Gastrocnemius medialis (tissue), 4 donors: ENCODE results near the gene C4orf51.

Experiments used
- CTCF ChIP-seq, 5 experiments: fragments of 450-650 bp in 3 of 5; fragments of 200-600 bp in 2 of 5; sonication (generic) in 2 of 5; IDR thresholded peaks in 4 of 5; conservative IDR thresholded peaks in 1 of 5; 1 replicate in 4 of 5; 2 replicates in 1 of 5; pipeline ENCODE4 v1.5.1; 2016 to 2019; ENCODE audit warnings: antibody characterized with exemption in 5 of 5, mild to moderate bottlenecking in 3 of 5, moderate library complexity in 3 of 5
- POLR2A ChIP-seq, 2 donors: fragments of 450-650 bp; IDR thresholded peaks; one replicate each; pipeline ENCODE4 v1.6.1; 2017; ENCODE audit warnings: antibody characterized with exemption in 2 of 2, mild to moderate bottlenecking in 2 of 2, moderate library complexity in 2 of 2

- TF ChIP-seq CTCF (IDR thresholded peaks at IDR 0.05 in 4 of 5, conservative IDR thresholded peaks at IDR 0.05 in 1 of 5) (no peak), POLR2A (IDR thresholded peaks at IDR 0.05) (no peak)
Measured at GRCh38 chr4:145769450-145770037, 89.6 kb downstream of the C4orf51 start.
